ENCODE data around the gene RIPOR3. TPM values are rescaled to one million over a fixed set of nuclear protein-coding genes. Genes with fewer than 3 reads are reported as not detected.
A peak's percentile ranks its signal among the peaks of the same experiment; 100 is the strongest.

RIPOR3 gene
- total RNA-seq, 1 experiment from 2014 or later, result 0.46 TPM

- Histone ChIP-seq H2BK12ac (ENCODE audit: insufficient read length, low read depth, low read length) (no peak overlapping the region), H4K20me1 (ENCODE audit: control insufficient read depth, insufficient read depth, insufficient read length) (no peaks in the 10 kb centered on the region), H4K91ac (ENCODE audit: insufficient read length, low read depth, low read length) (no peak overlapping the region), H3K79me2 (ENCODE audit: insufficient read depth, low read length) (peaks cover 7% of the 10 kb centered on the region; the same call in 1 of the 2 replicates), H2BK20ac (ENCODE audit: low read depth, low read length, poor library complexity, severe bottlenecking) (no peak overlapping the region), H2BK120ac (ENCODE audit: low read depth, low read length, poor library complexity, severe bottlenecking) (no peak overlapping the region), H3K23ac (ENCODE audit: insufficient read length, low read depth, low read length) (no peak overlapping the region), H3K56ac (ENCODE audit: insufficient read length, low read depth, low read length) (no peak overlapping the region), H3K4ac (ENCODE audit: low read depth, low read length) (no peak overlapping the region), H2AK5ac (ENCODE audit: insufficient read length, low read length) (no peak overlapping the region), H2BK15ac (ENCODE audit: low read depth, low read length) (no peak overlapping the region), H3K79me1 (ENCODE audit: insufficient read depth, low read depth, low read length, poor library complexity, severe bottlenecking) (no peaks in the 10 kb centered on the region), H3K27me3 (ENCODE audit: insufficient read depth, low read length) (no peaks in the 10 kb centered on the region), H3T11ph (ENCODE audit: low read length) (no peak overlapping the region), H3K14ac (ENCODE audit: insufficient read depth, low read length) (no peak overlapping the region), H3K27ac (ENCODE audit: insufficient read length, low read depth, low read length) (no peak overlapping the region), H2BK5ac (ENCODE audit: insufficient read length, low read length) (no peak overlapping the region), H3K18ac (ENCODE audit: insufficient read length, low read depth, low read length) (no peak overlapping the region), H3K4me2 (ENCODE audit: insufficient read depth, insufficient read length, low read length) (no peak overlapping the region), H3K9ac (ENCODE audit: extremely low read depth, insufficient read length, low read length) (no peak overlapping the region), H4K5ac (ENCODE audit: insufficient read length, low read depth, low read length) (no peak overlapping the region), H4K8ac (replicated peaks; ENCODE audit: insufficient read length, low read depth, low read length) (no peak overlapping the region), H3K4me1 (ENCODE audit: insufficient read depth, low read length) (peaks cover 2% of the 10 kb centered on the region), H2AFZ (ENCODE audit: low read length) (no peak overlapping the region), H3K9me3 (ENCODE audit: control insufficient read depth, low read depth, low read length) (no peaks in the 10 kb centered on the region), H3K23me2 (ENCODE audit: insufficient read length, low read depth, low read length, poor library complexity, severe bottlenecking) (peaks cover 4% of the 10 kb centered on the region)
- peak; percentile 6 for DNase-seq
- no CpG with 5 or more reads among the region's 8 CpGs for WGBS (ENCODE audit: extremely low coverage, insufficient read length, low lambda C conversion rate)
- H3K27ac Mint-ChIP-seq, result no peak overlapping the region
- H3K4me3 Mint-ChIP-seq, result no peak overlapping the region
- H3K36me3 Mint-ChIP-seq (ENCODE audit: insufficient read depth in 1 of 3, low read depth in 3 of 3), result no peaks in the 10 kb centered on the region
- peaks cover 21% of the 10 kb centered on the region in 2 experiments for H3K4me1 Mint-ChIP-seq
- H3K27me3 Mint-ChIP-seq (ENCODE audit: low read depth), result no peaks in the 10 kb centered on the region; the same call in 1 of the 2 replicates
- H3K9me3 Mint-ChIP-seq, result no peaks in the 10 kb centered on the region; a peak in 1 of 5 replicates
- TF ChIP-seq, protein P1, sequence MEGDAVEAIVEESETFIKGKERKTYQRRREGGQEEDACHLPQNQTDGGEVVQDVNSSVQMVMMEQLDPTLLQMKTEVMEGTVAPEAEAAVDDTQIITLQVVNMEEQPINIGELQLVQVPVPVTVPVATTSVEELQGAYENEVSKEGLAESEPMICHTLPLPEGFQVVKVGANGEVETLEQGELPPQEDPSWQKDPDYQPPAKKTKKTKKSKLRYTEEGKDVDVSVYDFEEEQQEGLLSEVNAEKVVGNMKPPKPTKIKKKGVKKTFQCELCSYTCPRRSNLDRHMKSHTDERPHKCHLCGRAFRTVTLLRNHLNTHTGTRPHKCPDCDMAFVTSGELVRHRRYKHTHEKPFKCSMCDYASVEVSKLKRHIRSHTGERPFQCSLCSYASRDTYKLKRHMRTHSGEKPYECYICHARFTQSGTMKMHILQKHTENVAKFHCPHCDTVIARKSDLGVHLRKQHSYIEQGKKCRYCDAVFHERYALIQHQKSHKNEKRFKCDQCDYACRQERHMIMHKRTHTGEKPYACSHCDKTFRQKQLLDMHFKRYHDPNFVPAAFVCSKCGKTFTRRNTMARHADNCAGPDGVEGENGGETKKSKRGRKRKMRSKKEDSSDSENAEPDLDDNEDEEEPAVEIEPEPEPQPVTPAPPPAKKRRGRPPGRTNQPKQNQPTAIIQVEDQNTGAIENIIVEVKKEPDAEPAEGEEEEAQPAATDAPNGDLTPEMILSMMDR (conservative IDR thresholded peaks at IDR 0.05), result no peak
These were observed 36.6 kb upstream of the RIPOR3 start for GRCh38 chr20:50727792-50728485.
